ENCODE results near the gene TJP3. TPM values are rescaled to one million over a fixed set of nuclear protein-coding genes. Genes with fewer than 3 reads are reported as not detected.
"Not testable (repeated sequence)": the region's sequence is repeated elsewhere in the genome, so short reads cannot be mapped to it uniquely, and the experiment has no call there.

Gene TJP3
- total RNA-seq, 2 donors from 2014 or later, result 268 to 296 TPM

DNA sequence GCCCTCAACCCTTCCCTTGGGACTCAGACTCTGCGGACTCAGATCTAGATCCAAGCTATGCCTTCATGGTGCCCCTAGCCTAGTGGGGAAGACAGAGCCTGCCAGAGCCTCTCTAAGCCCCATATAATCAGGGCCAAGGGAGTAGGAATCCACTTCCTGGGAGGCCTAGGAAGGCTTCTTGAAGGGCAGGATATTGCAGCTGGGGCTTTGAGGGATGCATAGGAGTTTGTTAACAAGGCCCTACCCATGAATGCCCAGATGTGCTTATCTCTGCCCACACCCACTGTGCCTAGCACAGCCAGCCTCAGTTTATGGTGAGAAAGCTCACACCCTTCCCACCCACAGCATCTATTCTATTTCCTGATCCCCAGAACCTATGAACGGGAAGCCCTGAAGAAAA lies 42.0 kb downstream of the TJP3 start:
- no peak overlapping the region for H3K4me3 ChIP-seq
- no peak overlapping the region for H3K27ac ChIP-seq
- no peaks in the 10 kb centered on the region for H3K4me1 ChIP-seq
- no peak overlapping the region for H3K9ac ChIP-seq (ENCODE audit: low read depth in 2 of 2, low read length in 2 of 2)
- intact Hi-C loops (cut with DNase I), result no loop called here
- DNase-seq, result no peak
- no peak for TF ChIP-seq CTCF (IDR thresholded peaks at IDR 0.05)
- H3K9me3 ChIP-seq, result no peaks in the 10 kb centered on the region
- H3K27me3 ChIP-seq, result no peaks in the 10 kb centered on the region
- peaks cover 10% of the 10 kb centered on the region for H3K36me3 ChIP-seq

DNA sequence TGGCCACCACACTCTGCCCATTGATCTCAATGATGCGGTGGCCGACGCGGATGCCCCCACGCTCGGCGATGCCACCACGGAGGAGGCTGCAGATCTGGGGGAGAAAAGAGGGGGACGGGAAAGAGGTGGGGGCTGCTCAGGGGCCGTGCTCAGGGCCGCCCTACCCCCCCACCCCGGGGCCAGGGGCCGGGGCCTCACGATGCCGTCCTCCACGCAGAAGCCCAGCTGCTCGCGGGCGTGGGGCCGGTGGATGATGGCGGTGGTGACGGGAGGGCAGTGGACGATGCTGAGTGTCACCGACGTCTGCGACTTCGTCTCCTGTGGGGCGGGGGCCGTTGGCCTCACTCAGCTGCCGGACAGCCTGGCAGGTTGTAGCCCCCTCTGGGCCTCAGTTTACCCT lies 43.1 kb downstream of the TJP3 start:
- Histone ChIP-seq H3K36me3 (peaks cover 10% of the 10 kb centered on the region), H3K27me3 (no peaks in the 10 kb centered on the region), H3K27ac (no peak overlapping the region), H3K4me3 (no peak overlapping the region), H3K4me1 (no peaks in the 10 kb centered on the region), H3K9ac (ENCODE audit: low read depth in 2 of 2, low read length in 2 of 2) (no peak overlapping the region), H3K9me3 (no peaks in the 10 kb centered on the region)
- intact Hi-C loops (cut with DNase I), result no loop called here
- DNase-seq, result no peak
- TF ChIP-seq CTCF (IDR thresholded peaks at IDR 0.05), result no peak

DNA sequence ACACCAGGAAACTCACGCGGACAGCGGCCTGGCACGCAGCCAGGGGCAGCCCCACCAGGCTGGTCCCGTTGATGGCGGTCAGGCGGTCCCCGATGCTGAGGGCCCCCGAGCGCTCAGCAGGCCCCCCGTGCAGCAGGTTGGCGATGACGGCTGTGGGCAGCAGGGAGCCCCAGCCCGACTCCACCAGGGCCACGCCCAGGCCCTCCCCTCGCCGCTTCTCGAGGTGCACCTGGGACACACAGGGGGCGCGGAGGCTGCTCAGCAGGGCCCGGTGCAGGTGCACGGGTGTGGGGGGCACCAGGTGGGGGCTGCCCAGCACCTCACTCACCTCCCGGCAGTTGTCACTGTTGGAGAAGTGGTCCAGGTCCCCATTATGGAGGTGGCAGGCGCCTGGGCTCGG lies 44.3 kb downstream of the TJP3 start:
- H3K27ac ChIP-seq, result no peak overlapping the region
- H3K36me3 ChIP-seq, result peaks cover 10% of the 10 kb centered on the region
- TF ChIP-seq CTCF (IDR thresholded peaks at IDR 0.05), result no peak
- DNase-seq, result no peak
- no peaks in the 10 kb centered on the region for H3K4me1 ChIP-seq
- intact Hi-C loops (cut with DNase I), result no loop called here
- no peaks in the 10 kb centered on the region for H3K9me3 ChIP-seq
- H3K27me3 ChIP-seq, result no peaks in the 10 kb centered on the region
- H3K9ac ChIP-seq (ENCODE audit: low read depth in 2 of 2, low read length in 2 of 2), result no peak overlapping the region
- H3K4me3 ChIP-seq, result no peak overlapping the region

DNA sequence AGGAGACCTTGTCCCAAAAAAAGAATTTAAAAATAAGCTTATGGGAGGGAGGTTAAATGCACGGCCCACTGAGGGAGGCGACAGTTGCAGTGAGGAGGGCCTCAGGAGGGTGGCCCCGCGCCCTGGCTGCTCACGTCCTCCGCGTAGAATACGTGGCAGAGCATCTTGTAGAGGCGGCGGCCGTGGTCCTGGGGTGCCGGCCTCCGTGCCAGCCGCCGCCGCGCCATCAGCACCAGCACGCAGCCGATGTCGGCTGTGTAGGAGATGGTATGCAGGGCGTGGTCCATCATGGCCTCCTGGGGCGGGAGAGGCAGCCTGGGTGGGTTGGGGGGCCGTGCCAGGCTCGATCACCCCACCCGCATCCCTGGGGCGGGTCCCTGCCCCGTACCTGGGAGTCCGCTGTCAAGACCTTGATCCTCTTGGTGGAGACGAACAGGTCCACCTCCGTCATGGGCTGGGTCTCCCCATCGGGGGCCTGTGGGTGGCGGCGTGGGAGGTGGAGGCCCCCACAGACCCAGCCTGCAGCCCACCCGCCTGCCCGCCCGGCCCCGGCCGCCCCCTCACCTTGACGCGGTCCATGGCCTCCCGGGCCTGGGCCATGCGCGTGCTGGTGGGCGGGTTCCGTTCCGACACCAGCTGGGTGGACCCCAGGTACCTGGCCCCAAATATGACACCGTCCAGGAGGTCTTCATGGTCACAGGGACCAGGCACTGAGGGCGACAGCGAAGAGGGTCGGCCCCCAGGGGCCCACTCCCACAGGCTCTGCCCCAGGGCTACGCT lies 45.6 kb downstream of the TJP3 start:
- TF ChIP-seq CTCF (IDR thresholded peaks at IDR 0.05), result no peak
- Histone ChIP-seq H3K9me3 (no peaks in the 10 kb centered on the region), H3K4me3 (no peak overlapping the region), H3K9ac (ENCODE audit: low read depth in 2 of 2, low read length in 2 of 2) (no peak overlapping the region), H3K36me3 (peaks cover 10% of the 10 kb centered on the region), H3K27ac (no peak overlapping the region), H3K4me1 (no peaks in the 10 kb centered on the region), H3K27me3 (no peaks in the 10 kb centered on the region)
- no peak for DNase-seq
- intact Hi-C loops (cut with DNase I), result no loop called here

- H3K27ac ChIP-seq; H3K9ac ChIP-seq (ENCODE audit: low read depth in 2 of 2, low read length in 2 of 2); H3K9me3 ChIP-seq; H3K4me3 ChIP-seq; H3K27me3 ChIP-seq; H3K36me3 ChIP-seq; DNase-seq; H3K4me1 ChIP-seq; intact Hi-C loops (cut with DNase I): not testable (repeated sequence)
Measured at GRCh38 chr19:3757705-3758104, 49.5 kb downstream of the TJP3 start.

DNA sequence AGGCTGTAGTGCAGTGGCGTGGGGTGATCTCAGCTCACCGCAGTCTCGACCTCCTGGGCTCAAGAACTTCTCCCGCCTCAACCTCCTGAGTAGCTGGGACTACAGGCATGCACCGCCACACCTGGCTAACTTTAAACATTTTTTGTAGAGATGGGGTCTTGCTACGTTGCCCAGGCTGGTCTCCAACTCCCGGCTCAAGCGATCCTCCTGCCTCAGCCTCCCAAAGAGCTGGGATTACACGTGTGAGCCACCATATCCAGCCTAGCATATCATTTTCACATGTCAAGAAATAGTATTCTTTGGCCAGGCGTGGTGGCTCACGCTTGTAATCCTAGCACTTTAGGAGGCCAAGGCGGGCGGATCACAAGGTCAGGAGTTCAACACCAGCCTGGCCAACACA lies 50.1 kb downstream of the TJP3 start:
- H3K4me3 ChIP-seq; H3K9ac ChIP-seq (ENCODE audit: low read depth in 2 of 2, low read length in 2 of 2); H3K9me3 ChIP-seq; DNase-seq; H3K27me3 ChIP-seq; H3K36me3 ChIP-seq; H3K27ac ChIP-seq; H3K4me1 ChIP-seq; intact Hi-C loops (cut with DNase I): not testable (repeated sequence)

Data from colonic mucosa (tissue), 4 donors.